ENCODE data around the gene SLC27A4.

SLC27A4 gene

GRCh38 chr9:128365525-128365924, 25.2 kb downstream of the SLC27A4 start:
- TF ChIP-seq CTCF (IDR thresholded peaks at IDR 0.05; ENCODE audit: insufficient read depth, low read length) (no peak), POLR2AphosphoS5 (IDR thresholded peaks at IDR 0.05; ENCODE audit: low read depth) (no peak), SPI1 (IDR thresholded peaks at IDR 0.05; ENCODE audit: borderline replicate concordance, low read depth) (no peak), GABPA (IDR thresholded peaks at IDR 0.05; ENCODE audit: low read depth) (no peak), REST (IDR thresholded peaks at IDR 0.05; ENCODE audit: insufficient replicate concordance, low read depth) (no peak)
- no peaks in the 10 kb centered on the region for H3K27me3 ChIP-seq (ENCODE audit: insufficient read depth, poor library complexity, severe bottlenecking)
- H3K27ac ChIP-seq (replicated peaks) = no peak overlapping the region
- no peak for DNase-seq (ENCODE audit: low read depth in 1 of 2, low spot score in 1 of 2)
- no peak overlapping the region for H3K4me3 ChIP-seq (replicated peaks; ENCODE audit: insufficient read depth, low read length)

GRCh38 chr9:128369024-128369706, 28.8 kb downstream of the SLC27A4 start:
- DNase-seq (ENCODE audit: low read depth in 1 of 2, low spot score in 1 of 2) = no peak
- H3K4me3 ChIP-seq (replicated peaks; ENCODE audit: insufficient read depth, low read length) = no peak overlapping the region
- TF ChIP-seq SPI1 (IDR thresholded peaks at IDR 0.05; ENCODE audit: borderline replicate concordance, low read depth) = no peak
- no peak for TF ChIP-seq CTCF (IDR thresholded peaks at IDR 0.05; ENCODE audit: insufficient read depth, low read length)
- no peak for TF ChIP-seq POLR2AphosphoS5 (IDR thresholded peaks at IDR 0.05; ENCODE audit: low read depth)
- TF ChIP-seq REST (IDR thresholded peaks at IDR 0.05; ENCODE audit: insufficient replicate concordance, low read depth) = no peak
- TF ChIP-seq GABPA (IDR thresholded peaks at IDR 0.05; ENCODE audit: low read depth) = no peak
- no peak overlapping the region for H3K27ac ChIP-seq (replicated peaks)
- H3K27me3 ChIP-seq (ENCODE audit: insufficient read depth, poor library complexity, severe bottlenecking) = no peaks in the 10 kb centered on the region

- peak overlapping the region; percentile 64 for H3K27ac ChIP-seq (replicated peaks)
- peak overlapping the region; percentile 95 for H3K4me3 ChIP-seq (replicated peaks; ENCODE audit: insufficient read depth, low read length)
- no peak for DNase-seq (ENCODE audit: low read depth in 1 of 2, low spot score in 1 of 2)
- TF ChIP-seq CTCF (IDR thresholded peaks at IDR 0.05; ENCODE audit: insufficient read depth, low read length) (no peak), REST (IDR thresholded peaks at IDR 0.05; ENCODE audit: insufficient replicate concordance, low read depth) (no peak), SPI1 (IDR thresholded peaks at IDR 0.05; ENCODE audit: borderline replicate concordance, low read depth) (no peak), POLR2AphosphoS5 (IDR thresholded peaks at IDR 0.05; ENCODE audit: low read depth) (no peak), GABPA (IDR thresholded peaks at IDR 0.05; ENCODE audit: low read depth) (no peak)
- H3K27me3 ChIP-seq (ENCODE audit: insufficient read depth, poor library complexity, severe bottlenecking) = no peaks in the 10 kb centered on the region
These were observed 30.0 kb downstream of the SLC27A4 start for GRCh38 chr9:128370367-128370751.

All from HL-60 (cell line).